Sigmoid colon (tissue), 4 donors: ENCODE measurements around the gene TBC1D9B.

Experiments
- EP300 ChIP-seq, 4 donors: sonication (generic); formaldehyde crosslinking; IDR thresholded peaks; one replicate each; pipeline ENCODE4 v1.6.1; 2017; ENCODE audit warnings: antibody characterized with exemption in 4 of 4
- POLR2A ChIP-seq, 2 donors: fragments of 450-650 bp; IDR thresholded peaks; one replicate each; pipeline ENCODE4 v1.6.1; 2016; ENCODE audit warnings: antibody characterized with exemption in 2 of 2, mild to moderate bottlenecking in 2 of 2, moderate library complexity in 2 of 2
- TF ChIP-seq, protein P1 (sequence below), 4 experiments: fragments of 450-650 bp in 3 of 4; fragments of 200-600 bp in 1 of 4; IDR thresholded peaks; one replicate each; pipeline ENCODE4 v1.5.1; 2016 to 2019; ENCODE audit warnings: antibody characterized with exemption in 4 of 4, mild to moderate bottlenecking in 3 of 4, moderate library complexity in 2 of 4

DNA sequence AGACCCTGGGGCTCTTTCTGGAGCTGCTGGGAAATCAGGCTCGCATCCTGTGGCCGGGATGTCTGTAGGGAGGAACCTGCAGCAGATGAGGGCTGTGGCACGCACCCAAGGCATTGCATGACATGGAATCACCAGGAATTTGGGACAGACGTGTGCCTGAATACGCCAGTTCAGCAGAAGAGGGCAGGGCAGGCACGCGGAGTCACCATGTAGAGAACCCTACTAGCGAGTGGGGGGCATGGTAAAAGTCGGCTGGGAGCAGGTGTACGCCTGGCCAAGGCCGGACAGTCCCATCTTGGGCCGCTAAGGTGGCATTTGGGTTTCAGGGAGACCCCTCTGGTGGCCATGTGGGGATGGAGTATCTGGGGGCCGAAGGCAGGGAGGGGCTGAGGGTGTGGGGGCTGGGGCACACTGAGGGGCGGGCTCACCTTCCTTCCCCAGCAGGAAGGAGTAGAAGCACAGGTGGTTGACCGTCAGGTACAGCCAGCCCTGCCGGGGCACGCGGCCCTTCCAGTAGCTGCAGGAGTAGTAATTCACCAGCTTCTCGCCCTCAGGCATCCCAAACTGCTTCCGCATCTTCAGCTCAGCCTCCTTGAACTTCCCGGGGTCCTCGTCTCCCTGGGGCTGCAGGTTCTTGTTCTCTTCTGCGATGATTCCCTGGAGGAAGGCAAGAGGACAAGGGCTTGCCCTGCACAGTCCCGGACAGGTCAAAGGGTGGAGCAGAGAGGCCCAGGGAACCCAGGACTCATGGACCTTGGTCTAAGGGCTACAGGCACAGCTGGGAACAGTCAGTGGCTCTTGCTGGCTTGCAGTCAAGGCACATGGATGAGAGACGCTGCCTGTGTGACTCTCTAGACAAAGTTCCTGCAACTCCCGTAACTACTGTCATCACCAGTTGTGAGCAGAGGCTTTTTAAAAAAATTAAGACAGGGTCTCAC is 13.5 kb downstream of the TBC1D9B start:
- TF ChIP-seq, protein P1, sequence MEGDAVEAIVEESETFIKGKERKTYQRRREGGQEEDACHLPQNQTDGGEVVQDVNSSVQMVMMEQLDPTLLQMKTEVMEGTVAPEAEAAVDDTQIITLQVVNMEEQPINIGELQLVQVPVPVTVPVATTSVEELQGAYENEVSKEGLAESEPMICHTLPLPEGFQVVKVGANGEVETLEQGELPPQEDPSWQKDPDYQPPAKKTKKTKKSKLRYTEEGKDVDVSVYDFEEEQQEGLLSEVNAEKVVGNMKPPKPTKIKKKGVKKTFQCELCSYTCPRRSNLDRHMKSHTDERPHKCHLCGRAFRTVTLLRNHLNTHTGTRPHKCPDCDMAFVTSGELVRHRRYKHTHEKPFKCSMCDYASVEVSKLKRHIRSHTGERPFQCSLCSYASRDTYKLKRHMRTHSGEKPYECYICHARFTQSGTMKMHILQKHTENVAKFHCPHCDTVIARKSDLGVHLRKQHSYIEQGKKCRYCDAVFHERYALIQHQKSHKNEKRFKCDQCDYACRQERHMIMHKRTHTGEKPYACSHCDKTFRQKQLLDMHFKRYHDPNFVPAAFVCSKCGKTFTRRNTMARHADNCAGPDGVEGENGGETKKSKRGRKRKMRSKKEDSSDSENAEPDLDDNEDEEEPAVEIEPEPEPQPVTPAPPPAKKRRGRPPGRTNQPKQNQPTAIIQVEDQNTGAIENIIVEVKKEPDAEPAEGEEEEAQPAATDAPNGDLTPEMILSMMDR (IDR thresholded peaks at IDR 0.05): no peak
- TF ChIP-seq POLR2A (IDR thresholded peaks at IDR 0.05): no peak
- TF ChIP-seq EP300 (IDR thresholded peaks at IDR 0.05): no peak
